ENCODE measurements around the gene DDX25.

DDX25 gene

DNA sequence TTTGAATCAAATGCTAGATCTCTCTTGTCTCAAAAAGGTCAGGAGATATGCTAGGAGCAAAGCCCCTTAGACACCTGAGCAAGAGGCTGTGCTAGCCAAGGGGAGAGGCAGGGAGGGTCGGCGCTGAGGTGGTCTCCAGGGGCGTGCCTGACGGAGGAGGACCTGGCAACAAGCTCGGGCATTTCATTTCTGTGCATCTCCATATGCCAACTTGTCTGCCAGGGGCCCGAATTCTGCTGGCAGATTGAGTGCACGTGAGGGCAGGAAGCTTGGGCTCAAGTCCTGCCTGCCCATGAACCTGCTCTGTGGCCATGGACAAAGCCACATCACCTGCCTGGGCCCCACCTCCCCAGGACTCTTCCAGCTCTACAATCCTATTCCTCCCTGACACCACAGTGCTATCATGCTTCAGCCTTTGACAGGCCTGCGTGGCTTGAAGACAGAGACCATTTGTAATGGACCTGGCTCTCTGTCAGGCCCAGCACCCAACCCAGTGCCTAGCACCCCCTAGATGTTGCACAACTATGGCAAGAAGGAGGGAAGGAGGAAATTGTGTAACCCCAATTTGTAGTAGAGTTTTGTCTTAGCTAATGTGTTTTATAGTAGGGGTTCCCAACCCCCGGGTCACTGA, 25.3 kb downstream of the DDX25 start:
- Histone ChIP-seq H3K27ac (ENCODE audit: low read depth, low read length) (no peak overlapping the region), H3K9me2 (replicated peaks; ENCODE audit: control insufficient read depth, low read length) (no peaks in the 10 kb centered on the region), H3K79me2 (ENCODE audit: control insufficient read depth, low read length) (no peaks in the 10 kb centered on the region), H3F3A (ENCODE audit: control insufficient read depth, insufficient read depth) (no peaks in the 10 kb centered on the region), H3K4me3 (ENCODE audit: low read length) (no peak overlapping the region), H3K27me3 (ENCODE audit: control insufficient read depth, low read length) (peaks cover 39% of the 10 kb centered on the region), H3K4me1 (ENCODE audit: control insufficient read depth, low read length) (no peaks in the 10 kb centered on the region), H3K4me2 (ENCODE audit: low read length) (no peak overlapping the region), H3K9me3 (ENCODE audit: control insufficient read depth, insufficient read depth, low read length) (no peaks in the 10 kb centered on the region), H3K36me3 (ENCODE audit: control insufficient read depth, low read length) (no peaks in the 10 kb centered on the region), H4K20me1 (ENCODE audit: control insufficient read depth, insufficient read depth, low read depth, low read length) (no peaks in the 10 kb centered on the region)
- TF ChIP-seq EZH2phosphoT487 (IDR thresholded peaks at IDR 0.05; ENCODE audit: borderline replicate concordance, low read length) (no peak), CTCF (IDR thresholded peaks at IDR 0.05; ENCODE audit: low read depth, low read length, poor library complexity, severe bottlenecking) (no peak)

- no peaks in the 10 kb centered on the region for H3F3A ChIP-seq (ENCODE audit: control insufficient read depth, insufficient read depth)
- no peaks in the 10 kb centered on the region for H3K4me1 ChIP-seq (ENCODE audit: control insufficient read depth, low read length)
- H3K4me2 ChIP-seq (ENCODE audit: low read length): no peak overlapping the region
- H3K27me3 ChIP-seq (ENCODE audit: control insufficient read depth, low read length): peaks cover 41% of the 10 kb centered on the region
- no peaks in the 10 kb centered on the region for H3K36me3 ChIP-seq (ENCODE audit: control insufficient read depth, low read length)
- H3K79me2 ChIP-seq (ENCODE audit: control insufficient read depth, low read length): no peaks in the 10 kb centered on the region
- no peak overlapping the region for H3K27ac ChIP-seq (ENCODE audit: low read depth, low read length)
- no peak overlapping the region for H3K4me3 ChIP-seq (ENCODE audit: low read length)
- no peaks in the 10 kb centered on the region for H3K9me2 ChIP-seq (replicated peaks; ENCODE audit: control insufficient read depth, low read length)
- no peak for TF ChIP-seq EZH2phosphoT487 (IDR thresholded peaks at IDR 0.05; ENCODE audit: borderline replicate concordance, low read length)
- TF ChIP-seq CTCF (IDR thresholded peaks at IDR 0.05; ENCODE audit: low read depth, low read length, poor library complexity, severe bottlenecking): no peak
- H4K20me1 ChIP-seq (ENCODE audit: control insufficient read depth, insufficient read depth, low read depth, low read length): no peaks in the 10 kb centered on the region
- no peaks in the 10 kb centered on the region for H3K9me3 ChIP-seq (ENCODE audit: control insufficient read depth, insufficient read depth, low read length)
These were observed 25.8 kb downstream of the DDX25 start for GRCh38 chr11:125930076-125930450.

DNA sequence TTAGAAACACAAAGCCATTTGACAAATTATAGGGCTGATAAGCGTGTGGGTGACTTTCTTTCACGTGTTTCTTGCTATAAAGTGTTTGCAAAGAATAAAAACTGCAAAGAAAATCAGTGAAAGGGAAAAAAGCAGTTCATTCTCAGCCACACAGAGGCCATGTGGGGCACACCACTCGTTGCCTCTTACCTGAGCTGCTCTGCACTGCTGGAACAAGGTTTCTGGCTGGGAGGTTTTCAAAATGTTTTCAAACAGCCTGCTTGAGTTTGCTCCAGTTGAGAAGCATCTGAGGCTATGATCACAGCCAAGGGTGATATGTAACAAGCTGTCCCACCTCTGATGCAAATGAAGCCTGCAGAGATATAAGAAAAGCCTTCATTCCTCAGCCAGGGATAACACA, 26.8 kb downstream of the DDX25 start:
- Histone ChIP-seq H4K20me1 (ENCODE audit: control insufficient read depth, insufficient read depth, low read depth, low read length) (no peaks in the 10 kb centered on the region), H3K4me3 (ENCODE audit: low read length) (no peak overlapping the region), H3K4me1 (ENCODE audit: control insufficient read depth, low read length) (no peaks in the 10 kb centered on the region), H3K36me3 (ENCODE audit: control insufficient read depth, low read length) (no peaks in the 10 kb centered on the region), H3K79me2 (ENCODE audit: control insufficient read depth, low read length) (no peaks in the 10 kb centered on the region), H3K9me2 (replicated peaks; ENCODE audit: control insufficient read depth, low read length) (no peaks in the 10 kb centered on the region), H3K27me3 (ENCODE audit: control insufficient read depth, low read length) (peaks cover 35% of the 10 kb centered on the region), H3K27ac (ENCODE audit: low read depth, low read length) (no peak overlapping the region), H3K9me3 (ENCODE audit: control insufficient read depth, insufficient read depth, low read length) (no peaks in the 10 kb centered on the region), H3F3A (ENCODE audit: control insufficient read depth, insufficient read depth) (no peaks in the 10 kb centered on the region), H3K4me2 (ENCODE audit: low read length) (no peak overlapping the region)
- TF ChIP-seq EZH2phosphoT487 (IDR thresholded peaks at IDR 0.05; ENCODE audit: borderline replicate concordance, low read length): no peak
- TF ChIP-seq CTCF (IDR thresholded peaks at IDR 0.05; ENCODE audit: low read depth, low read length, poor library complexity, severe bottlenecking): no peak
